Body of pancreas (tissue), 4 donors: Measurements from ENCODE around the gene SORCS2.

Experiments used
- CTCF ChIP-seq, 7 experiments: fragments of 450-650 bp in 4 of 7; fragments of 200-600 bp in 3 of 7; sonication (generic) in 3 of 7; IDR thresholded peaks; one replicate each; pipeline ENCODE4 v1.5.1; 2016 to 2019; ENCODE audit warnings: antibody characterized with exemption in 7 of 7
- POLR2A ChIP-seq, 3 donors: fragments of 450-650 bp; IDR thresholded peaks; one replicate each; pipeline ENCODE4 v1.6.1; 2016; ENCODE audit warnings: antibody characterized with exemption in 3 of 3, mild to moderate bottlenecking in 2 of 3

GRCh38 chr4:7767526-7767925, 575.2 kb downstream of the SORCS2 start:
- TF ChIP-seq CTCF (IDR thresholded peaks at IDR 0.05) (no peak), POLR2A (IDR thresholded peaks at IDR 0.05) (no peak)
